ENCODE measurements around the gene DNM3.

DNM3 gene

GRCh38 chr1:172146141-172146850 is 305.0 kb downstream of the DNM3 start:
- DNase-seq: no peak

GRCh38 chr1:172147541-172147940 is 306.2 kb downstream of the DNM3 start:
- no peak for DNase-seq

GRCh38 chr1:172148213-172148612 is 306.9 kb downstream of the DNM3 start:
- no peak for DNase-seq

- DNase-seq: no peak
Measured at GRCh38 chr1:172148707-172149106, 307.4 kb downstream of the DNM3 start.

GRCh38 chr1:172149346-172149745 is 308.0 kb downstream of the DNM3 start:
- DNase-seq: no peak

- DNase-seq: no peak
Measured at GRCh38 chr1:172154551-172154950, 313.3 kb downstream of the DNM3 start.

GRCh38 chr1:172155766-172156165 is 314.5 kb downstream of the DNM3 start:
- no peak for DNase-seq

- DNase-seq: peak in 1 of 2 experiments; percentile 22
Measured at GRCh38 chr1:172162236-172162635, 320.9 kb downstream of the DNM3 start.

- DNase-seq: no peak
Measured at GRCh38 chr1:172163498-172164215, 322.4 kb downstream of the DNM3 start.

GRCh38 chr1:172165403-172165802 is 324.1 kb downstream of the DNM3 start:
- DNase-seq: no peak

GRCh38 chr1:172167796-172168596 is 326.7 kb downstream of the DNM3 start:
- DNase-seq: peak; percentile 66 to 88

GRCh38 chr1:172168597-172168872 is 327.2 kb downstream of the DNM3 start:
- DNase-seq: no peak

- DNase-seq: no peak
Measured at GRCh38 chr1:172169836-172170235, 328.5 kb downstream of the DNM3 start.

GRCh38 chr1:172172352-172172831 is 331.1 kb downstream of the DNM3 start:
- no peak for DNase-seq

- DNase-seq: no peak
Measured at GRCh38 chr1:172176206-172176605, 334.9 kb downstream of the DNM3 start.

- DNase-seq: no peak
Measured at GRCh38 chr1:172177849-172178248, 336.6 kb downstream of the DNM3 start.

GRCh38 chr1:172178886-172179285 is 337.6 kb downstream of the DNM3 start:
- DNase-seq: no peak

- no peak for DNase-seq
Measured at GRCh38 chr1:172179918-172180317, 338.6 kb downstream of the DNM3 start.

GRCh38 chr1:172180501-172181285 is 339.4 kb downstream of the DNM3 start:
- no peak for DNase-seq

GRCh38 chr1:172184506-172185191 is 343.4 kb downstream of the DNM3 start:
- no peak for DNase-seq

GRCh38 chr1:172185211-172185610 is 343.9 kb downstream of the DNM3 start:
- DNase-seq: peak in 1 of 2 experiments; percentile 36

GRCh38 chr1:172185996-172186395 is 344.7 kb downstream of the DNM3 start:
- DNase-seq: no peak
